ENCODE results near the gene MICAL1. TPM values are rescaled to one million over a fixed set of nuclear protein-coding genes. Genes with fewer than 3 reads are reported as not detected.

MICAL1 gene
- total and polyA plus RNA-seq, 3 experiments from 2014 or later, result 18.8 to 34.7 (median 33.2) TPM

DNA sequence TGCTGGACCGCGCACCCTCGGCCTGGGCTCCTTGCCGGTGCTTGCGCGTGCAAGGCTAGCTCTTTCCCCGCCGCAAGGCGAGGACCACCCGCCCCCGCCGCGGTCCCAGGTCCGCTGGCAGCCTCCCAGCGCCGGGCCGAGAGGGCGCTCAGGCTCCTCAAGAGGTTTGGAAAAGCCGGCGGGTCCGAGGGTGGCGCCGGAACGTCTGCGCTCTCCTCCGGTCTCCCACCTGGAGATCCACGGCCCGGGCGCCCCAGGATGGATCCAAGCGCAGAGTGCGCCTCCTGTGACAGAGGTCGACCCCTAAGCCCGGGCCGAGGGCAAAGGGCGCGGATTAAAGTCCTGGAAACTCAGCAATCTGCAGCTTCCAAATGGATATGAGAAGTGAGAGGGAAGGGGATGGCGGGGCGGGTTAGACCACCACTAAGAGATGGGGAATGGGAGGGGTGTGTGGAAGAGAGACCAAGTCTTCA, 575 bp upstream of the MICAL1 start:
- Mint-ChIP-seq H3K36me3 (peaks cover 2 to 22% (median 3%) of the 10 kb centered on the region in 3 donors), H3K4me3 (peak overlapping the region; percentile 64 to 99 (median 95)), H3K27ac (peak overlapping the region in 7 of 8 donors; percentile 63 to 95 (median 87)), H3K4me1 (peaks cover 48 to 64% (median 54%) of the 10 kb centered on the region in 3 donors), H3K9me3 (no peaks in the 10 kb centered on the region), H3K27me3 (peaks cover 0 to 1% of the 10 kb centered on the region in 2 donors)
- Histone ChIP-seq H3K4me3 (ENCODE audit: low read length) (peak overlapping the region; percentile 64), H3K4me1 (ENCODE audit: insufficient read depth, low read length) (peaks cover 52% of the 10 kb centered on the region), H3K27me3 (ENCODE audit: insufficient read depth, low read length, poor library complexity, severe bottlenecking) (no peaks in the 10 kb centered on the region), H3K36me3 (ENCODE audit: insufficient read depth, low read length) (no peaks in the 10 kb centered on the region), H3K27ac (ENCODE audit: low read depth, low read length) (peak overlapping the region; percentile 39), H3K9me3 (ENCODE audit: low read length) (no peaks in the 10 kb centered on the region)
- no peak for DNase-seq
- ChIA-PET CTCF (interaction anchor here (1.1 to 4.3 kb wide), 8 partner anchors 9 to 73 kb away, joined by 3 to 40 read pairs (median 6); partner anchors contain the start of genes CD164, PPIL6 and SMPD2), POLR2A (interaction anchor here (1.1 to 4.1 kb wide), 4 partner anchors 14 to 237 kb away, joined by 6 to 45 read pairs (median 20); partner anchors contain the start of genes CD164, PPIL6, SMPD2 and ZBTB24)

DNA sequence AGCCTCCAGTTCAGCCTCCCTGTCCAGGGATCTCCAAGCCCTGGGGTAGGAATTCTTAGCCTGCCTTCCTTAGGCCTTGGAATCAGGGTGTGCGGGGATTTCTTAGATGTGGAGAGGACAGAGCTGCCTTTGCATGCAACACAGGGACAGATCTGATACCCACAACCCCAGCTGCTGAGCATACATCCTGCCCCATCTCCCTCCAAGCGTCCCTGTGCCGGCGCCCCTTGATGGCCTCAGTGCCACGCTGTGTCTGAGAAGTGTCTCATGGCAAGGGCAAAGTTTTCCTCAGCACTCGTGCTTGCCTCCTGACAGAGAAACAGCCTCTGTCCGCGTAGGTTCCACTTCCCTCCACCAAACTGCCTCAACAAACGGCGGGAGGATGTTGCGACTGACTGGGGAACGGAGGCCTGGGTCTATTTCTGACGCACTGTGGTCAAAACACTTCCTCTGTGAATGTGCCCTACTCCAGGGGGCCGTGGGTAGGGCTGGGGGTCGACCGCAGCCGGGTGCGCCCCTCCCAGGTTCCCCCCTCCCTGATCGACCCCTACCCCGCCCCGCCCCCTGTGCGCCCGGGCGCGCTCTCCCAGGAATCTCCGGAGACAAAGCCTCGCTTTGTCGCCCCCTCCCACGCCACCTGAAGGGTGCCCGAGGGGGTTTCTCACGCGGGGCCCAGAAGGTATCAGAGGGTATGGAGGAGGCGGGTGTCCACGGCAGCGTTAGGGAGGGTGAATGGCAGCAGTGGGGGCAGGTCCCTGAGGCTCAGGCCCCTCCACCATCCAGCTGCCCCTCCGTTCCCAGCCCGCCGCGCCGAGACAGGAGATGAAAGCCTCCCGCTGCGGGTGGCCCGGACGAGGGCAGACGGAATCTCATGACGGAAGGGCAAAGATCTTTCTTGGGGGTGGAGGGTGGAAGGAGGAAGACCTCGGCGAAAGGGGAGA, 806 bp downstream of the MICAL1 start:
- DNase-seq, result peak; percentile 64 to 90 (median 86)
- CTCF ChIA-PET, result interaction anchor here (0.8 to 4.3 kb wide), 5 partner anchors 10 to 71 kb away, joined by 3 to 40 read pairs (median 8); partner anchors contain the start of genes CD164, PPIL6 and SMPD2

DNA sequence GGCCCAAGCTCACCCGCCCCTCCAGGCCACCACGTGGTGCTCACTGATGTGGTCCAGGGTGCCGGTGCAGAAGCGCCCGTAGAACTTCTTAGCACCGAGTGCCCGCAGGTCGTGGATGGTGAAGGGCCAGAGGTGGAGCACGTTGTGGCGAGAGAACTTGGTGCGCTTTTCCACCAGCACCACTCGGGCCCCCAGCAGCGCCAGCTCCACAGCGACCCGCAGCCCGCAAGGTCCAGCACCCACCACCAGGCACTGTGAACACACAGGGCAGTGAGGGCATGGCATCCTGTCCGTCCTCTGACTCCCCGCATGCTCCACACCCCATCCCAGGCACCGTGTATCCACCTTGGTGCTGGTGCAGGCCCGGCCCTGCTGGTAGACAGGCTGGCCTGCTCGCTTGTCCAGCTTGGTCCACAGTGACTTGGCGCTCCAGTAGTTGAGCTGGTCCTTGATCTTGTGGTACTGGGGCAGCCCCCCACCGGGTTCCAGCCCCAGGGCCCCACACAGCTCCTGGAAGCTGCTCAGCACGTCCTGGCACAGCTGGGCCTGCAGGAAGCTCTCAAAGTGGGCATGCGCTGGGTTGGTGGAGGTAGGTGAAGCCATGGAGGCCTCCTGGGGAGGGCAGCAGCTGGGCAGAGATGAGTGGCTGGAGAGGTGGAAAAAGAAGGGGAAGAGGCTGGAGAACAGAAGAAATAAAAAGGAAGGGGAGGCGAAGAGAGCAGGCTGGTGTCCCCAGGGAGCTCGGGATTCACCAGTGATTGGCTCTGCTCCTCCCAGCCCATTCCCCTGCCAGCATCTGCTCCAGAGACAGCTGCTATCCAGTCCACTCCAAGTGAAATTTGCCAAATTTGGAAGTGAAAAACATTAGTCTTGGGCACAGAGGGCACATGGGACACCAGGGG, 1.7 kb downstream of the MICAL1 start:
- Mint-ChIP-seq H3K27me3 (peaks cover 0 to 1% of the 10 kb centered on the region in 2 donors), H3K4me3 (peak overlapping the region; percentile 90 to 99 (median 97)), H3K27ac (peak overlapping the region; percentile 88 to 100 (median 98)), H3K36me3 (peaks cover 0 to 21% (median 0%) of the 10 kb centered on the region in 3 donors), H3K4me1 (peaks cover 56 to 73% (median 57%) of the 10 kb centered on the region in 3 donors), H3K9me3 (no peaks in the 10 kb centered on the region)
- CTCF ChIA-PET, result interaction anchor here (0.8 to 4.3 kb wide), 4 partner anchors 9 to 70 kb away, joined by 3 to 40 read pairs (median 16); partner anchors contain the start of genes CD164, PPIL6 and SMPD2
- DNase-seq, result no peak
- Histone ChIP-seq H3K27ac (ENCODE audit: low read depth, low read length) (peak overlapping the region; percentile 94), H3K4me3 (ENCODE audit: low read length) (peak overlapping the region; percentile 91), H3K4me1 (ENCODE audit: insufficient read depth, low read length) (peaks cover 66% of the 10 kb centered on the region), H3K27me3 (ENCODE audit: insufficient read depth, low read length, poor library complexity, severe bottlenecking) (no peaks in the 10 kb centered on the region), H3K36me3 (ENCODE audit: insufficient read depth, low read length) (no peaks in the 10 kb centered on the region), H3K9me3 (ENCODE audit: low read length) (no peaks in the 10 kb centered on the region)
- POLR2A ChIA-PET, result interaction anchor here (0.9 to 4.1 kb wide), 5 partner anchors 9 to 359 kb away, joined by 3 to 45 read pairs (median 20); partner anchors contain the start of genes CD164, PPIL6, SESN1 and SMPD2

More for the DNA sequence above, 806 bp downstream of the MICAL1 start:
- H3K9me3 Mint-ChIP-seq, result no peaks in the 10 kb centered on the region
- Histone ChIP-seq H3K27ac (ENCODE audit: low read depth, low read length) (peak overlapping the region; percentile 94), H3K27me3 (ENCODE audit: insufficient read depth, low read length, poor library complexity, severe bottlenecking) (no peaks in the 10 kb centered on the region), H3K4me3 (ENCODE audit: low read length) (peak overlapping the region; percentile 91), H3K9me3 (ENCODE audit: low read length) (no peaks in the 10 kb centered on the region), H3K36me3 (ENCODE audit: insufficient read depth, low read length) (no peaks in the 10 kb centered on the region), H3K4me1 (ENCODE audit: insufficient read depth, low read length) (peaks cover 64% of the 10 kb centered on the region)
- H3K4me3 Mint-ChIP-seq, result peak overlapping the region; percentile 90 to 99 (median 97)
- peak overlapping the region; percentile 88 to 100 (median 98) for H3K27ac Mint-ChIP-seq
- POLR2A ChIA-PET, result interaction anchor here (0.9 to 4.1 kb wide), 4 partner anchors 13 to 360 kb away, joined by 3 to 45 read pairs (median 20); partner anchors contain the start of genes CD164, PPIL6, SESN1 and SMPD2
- H3K36me3 Mint-ChIP-seq, result peaks cover 0 to 21% (median 0%) of the 10 kb centered on the region in 3 donors
- H3K27me3 Mint-ChIP-seq, result peaks cover 0 to 1% of the 10 kb centered on the region in 2 donors
- H3K4me1 Mint-ChIP-seq, result peaks cover 60 to 73% (median 62%) of the 10 kb centered on the region in 3 donors

DNA sequence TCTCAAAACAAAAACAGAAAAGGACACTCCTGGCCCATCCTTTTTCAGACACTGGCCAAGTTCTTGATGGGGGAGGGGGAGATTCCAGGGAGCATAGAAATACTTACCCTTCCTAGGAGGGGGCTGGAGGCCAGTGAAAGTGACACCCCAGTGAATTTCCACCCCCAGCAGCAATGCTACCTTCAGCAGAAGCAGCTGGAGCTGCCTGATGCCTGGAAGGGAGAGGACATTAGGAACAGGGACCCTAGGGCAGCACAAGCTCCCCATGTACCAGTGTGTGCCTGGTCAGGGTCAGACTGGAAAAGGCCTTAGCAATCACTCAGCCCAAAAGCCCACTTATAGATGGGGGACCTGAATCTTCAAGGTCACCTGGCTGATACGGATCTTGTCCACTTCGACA, 2.4 kb downstream of the MICAL1 start:
- ChIA-PET POLR2A (interaction anchor here (1.1 to 4.1 kb wide), 3 partner anchors 8 to 71 kb away, joined by 3 to 45 read pairs (median 20); partner anchors contain the start of genes CD164, PPIL6 and SMPD2), CTCF (interaction anchor here (4.2 kb wide), 1 partner anchor 12 kb away, joined by 21 read pairs; the partner anchor contains the start of genes PPIL6 and SMPD2)
- Mint-ChIP-seq H3K9me3 (no peaks in the 10 kb centered on the region), H3K36me3 (peaks cover 0 to 23% (median 0%) of the 10 kb centered on the region in 3 donors), H3K4me1 (peaks cover 54 to 74% (median 56%) of the 10 kb centered on the region in 3 donors), H3K27ac (peak overlapping the region in 6 of 8 donors; percentile 50 to 99 (median 80)), H3K27me3 (peaks cover 0 to 1% of the 10 kb centered on the region in 2 donors), H3K4me3 (peak overlapping the region in 4 of 7 donors; percentile 22 to 79 (median 53))
- no peak overlapping the region for H3K4me3 ChIP-seq (ENCODE audit: low read length)
- no peaks in the 10 kb centered on the region for H3K9me3 ChIP-seq (ENCODE audit: low read length)
- DNase-seq, result no peak
- H3K27ac ChIP-seq (ENCODE audit: low read depth, low read length), result no peak overlapping the region
- no peaks in the 10 kb centered on the region for H3K27me3 ChIP-seq (ENCODE audit: insufficient read depth, low read length, poor library complexity, severe bottlenecking)
- no peaks in the 10 kb centered on the region for H3K36me3 ChIP-seq (ENCODE audit: insufficient read depth, low read length)
- peaks cover 59% of the 10 kb centered on the region for H3K4me1 ChIP-seq (ENCODE audit: insufficient read depth, low read length)

DNA sequence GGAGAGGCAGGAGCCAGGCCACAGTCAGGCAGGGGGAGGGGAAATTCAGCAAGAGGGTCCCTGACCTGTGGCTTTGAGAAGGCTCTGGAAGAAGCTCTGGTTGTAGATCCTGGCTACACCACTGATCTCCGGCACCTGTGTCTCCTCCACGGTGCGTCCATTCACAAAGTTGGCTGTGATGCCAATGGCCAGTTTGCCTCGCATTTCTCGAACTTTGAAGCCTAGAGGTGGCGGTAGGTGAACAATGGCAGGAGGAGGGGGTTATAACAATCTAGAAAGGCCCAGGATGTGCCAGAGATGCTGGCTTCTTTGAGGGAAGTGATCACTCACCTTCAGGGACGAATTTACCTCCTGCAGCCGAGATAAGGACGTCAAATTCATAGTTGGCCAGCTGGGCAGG, 3.4 kb downstream of the MICAL1 start:
- ChIA-PET CTCF (interaction anchor here (4.2 kb wide), 1 partner anchor 11 kb away, joined by 21 read pairs; the partner anchor contains the start of genes PPIL6 and SMPD2), POLR2A (interaction anchor here (1.0 to 3.1 kb wide), 2 partner anchors 11 to 70 kb away, joined by 3 to 15 read pairs; partner anchors contain the start of genes CD164, PPIL6 and SMPD2)
- Mint-ChIP-seq H3K27me3 (peaks cover 0 to 1% of the 10 kb centered on the region in 2 donors), H3K4me3 (peak overlapping the region in 3 of 7 donors; percentile 41 to 66 (median 65)), H3K27ac (peak overlapping the region in 6 of 8 donors; percentile 32 to 88 (median 64)), H3K4me1 (peaks cover 47 to 66% (median 50%) of the 10 kb centered on the region in 3 donors), H3K9me3 (no peaks in the 10 kb centered on the region), H3K36me3 (peaks cover 0 to 28% (median 0%) of the 10 kb centered on the region in 3 donors)
- H3K27me3 ChIP-seq (ENCODE audit: insufficient read depth, low read length, poor library complexity, severe bottlenecking), result no peaks in the 10 kb centered on the region
- peaks cover 49% of the 10 kb centered on the region for H3K4me1 ChIP-seq (ENCODE audit: insufficient read depth, low read length)
- H3K27ac ChIP-seq (ENCODE audit: low read depth, low read length), result no peak overlapping the region
- H3K9me3 ChIP-seq (ENCODE audit: low read length), result no peaks in the 10 kb centered on the region
- H3K36me3 ChIP-seq (ENCODE audit: insufficient read depth, low read length), result no peaks in the 10 kb centered on the region
- no peak overlapping the region for H3K4me3 ChIP-seq (ENCODE audit: low read length)
- no peak for DNase-seq

DNA sequence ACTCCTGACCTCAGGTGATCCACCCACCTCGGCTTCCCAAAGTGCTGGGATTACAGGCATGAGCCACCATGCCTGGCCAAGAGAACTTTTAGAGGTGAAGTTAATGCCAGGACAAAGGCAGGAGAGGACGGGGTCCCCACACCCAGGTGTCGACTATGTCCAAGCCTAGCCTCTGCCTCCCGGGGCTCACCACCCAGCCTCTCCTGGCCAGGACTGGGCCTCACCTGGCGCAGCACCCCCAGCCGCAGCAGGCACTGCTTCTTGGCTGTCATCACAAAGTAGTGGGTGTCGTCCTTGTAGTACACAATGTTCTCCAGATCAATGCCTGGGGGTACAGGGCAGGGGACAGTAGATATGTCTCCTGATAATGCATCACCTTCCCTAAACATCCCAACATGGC, 4.2 kb downstream of the MICAL1 start:
- Histone ChIP-seq H3K36me3 (ENCODE audit: insufficient read depth, low read length) (no peaks in the 10 kb centered on the region), H3K27ac (ENCODE audit: low read depth, low read length) (no peak overlapping the region), H3K9me3 (ENCODE audit: low read length) (no peaks in the 10 kb centered on the region), H3K4me1 (ENCODE audit: insufficient read depth, low read length) (peaks cover 41% of the 10 kb centered on the region), H3K27me3 (ENCODE audit: insufficient read depth, low read length, poor library complexity, severe bottlenecking) (no peaks in the 10 kb centered on the region), H3K4me3 (ENCODE audit: low read length) (no peak overlapping the region)
- Mint-ChIP-seq H3K27me3 (peaks cover 0 to 1% of the 10 kb centered on the region in 2 donors), H3K9me3 (no peaks in the 10 kb centered on the region), H3K27ac (peak overlapping the region in 3 of 8 donors; percentile 58 to 88 (median 77)), H3K36me3 (peaks cover 0 to 35% (median 2%) of the 10 kb centered on the region in 3 donors), H3K4me3 (no peak overlapping the region), H3K4me1 (peaks cover 43 to 61% (median 45%) of the 10 kb centered on the region in 3 donors)
- POLR2A ChIA-PET, result interaction anchor here (3.1 kb wide), 1 partner anchor 10 kb away, joined by 15 read pairs; the partner anchor contains the start of genes PPIL6 and SMPD2
- CTCF ChIA-PET, result interaction anchor here (4.2 kb wide), 1 partner anchor 10 kb away, joined by 21 read pairs; the partner anchor contains the start of genes PPIL6 and SMPD2
- no peak for DNase-seq
